ENCODE data around the gene GPR162.

Gene GPR162

GRCh38 chr12:6782119-6782518 lies 39.5 kb upstream of the GPR162 start:
- no peak overlapping the region for H3K4me3 ChIP-seq
- TF ChIP-seq CTCF (IDR thresholded peaks at IDR 0.05), result no peak
- DNase-seq (ENCODE audit: low spot score), result no peak
- no peak overlapping the region for H3K27ac ChIP-seq

- TF ChIP-seq CTCF (IDR thresholded peaks at IDR 0.05), result no peak
- no peak for DNase-seq (ENCODE audit: low spot score)
- no peak overlapping the region for H3K27ac ChIP-seq
- H3K4me3 ChIP-seq, result no peak overlapping the region
Measured at GRCh38 chr12:6782850-6783566, 38.6 kb upstream of the GPR162 start.

GRCh38 chr12:6783828-6784227 lies 37.8 kb upstream of the GPR162 start:
- no peak for TF ChIP-seq CTCF (IDR thresholded peaks at IDR 0.05)
- no peak for DNase-seq (ENCODE audit: low spot score)

GRCh38 chr12:6784296-6784695 lies 37.3 kb upstream of the GPR162 start:
- no peak overlapping the region for H3K27ac ChIP-seq
- no peak overlapping the region for H3K4me3 ChIP-seq
- TF ChIP-seq CTCF (IDR thresholded peaks at IDR 0.05), result no peak
- no peak for DNase-seq (ENCODE audit: low spot score)

More at GRCh38 chr12:6783828-6784227, 37.8 kb upstream of the GPR162 start:
- H3K27ac ChIP-seq, result no peak overlapping the region
- no peak overlapping the region for H3K4me3 ChIP-seq

GRCh38 chr12:6784761-6785160 lies 36.9 kb upstream of the GPR162 start:
- TF ChIP-seq CTCF (IDR thresholded peaks at IDR 0.05), result no peak
- Histone ChIP-seq H3K4me3 (no peak overlapping the region), H3K27ac (no peak overlapping the region)
- DNase-seq (ENCODE audit: low spot score), result no peak

- no peak overlapping the region for H3K4me3 ChIP-seq
- no peak overlapping the region for H3K27ac ChIP-seq
- no peak for DNase-seq (ENCODE audit: low spot score)
- no peak for TF ChIP-seq CTCF (IDR thresholded peaks at IDR 0.05)
Measured at GRCh38 chr12:6786416-6787094, 35.1 kb upstream of the GPR162 start.

GRCh38 chr12:6787309-6787708 lies 34.3 kb upstream of the GPR162 start:
- no peak for TF ChIP-seq CTCF (IDR thresholded peaks at IDR 0.05)
- DNase-seq (ENCODE audit: low spot score), result no peak
- H3K27ac ChIP-seq, result no peak overlapping the region
- H3K4me3 ChIP-seq, result no peak overlapping the region

Data from coronary artery (tissue), 2 donors.